Sigmoid colon (tissue), 4 donors: ENCODE measurements around the gene ERAL1.

Experiments used
- CTCF ChIP-seq, 4 experiments: fragments of 450-650 bp in 3 of 4; fragments of 200-600 bp in 1 of 4; IDR thresholded peaks; one replicate each; pipeline ENCODE4 v1.5.1; 2016 to 2019; ENCODE audit warnings: antibody characterized with exemption in 4 of 4, mild to moderate bottlenecking in 3 of 4, moderate library complexity in 2 of 4
- EP300 ChIP-seq, 4 donors: sonication (generic); formaldehyde crosslinking; IDR thresholded peaks; one replicate each; pipeline ENCODE4 v1.6.1; 2017; ENCODE audit warnings: antibody characterized with exemption in 4 of 4
- POLR2A ChIP-seq, 2 donors: fragments of 450-650 bp; IDR thresholded peaks; one replicate each; pipeline ENCODE4 v1.6.1; 2016; ENCODE audit warnings: antibody characterized with exemption in 2 of 2, mild to moderate bottlenecking in 2 of 2, moderate library complexity in 2 of 2
- POLR2AphosphoS5 ChIP-seq, 4 donors: sonication (generic); formaldehyde crosslinking; IDR thresholded peaks; one replicate each; pipeline ENCODE4 v1.6.1; 2017; ENCODE audit warnings: antibody characterized with exemption in 4 of 4

DNA sequence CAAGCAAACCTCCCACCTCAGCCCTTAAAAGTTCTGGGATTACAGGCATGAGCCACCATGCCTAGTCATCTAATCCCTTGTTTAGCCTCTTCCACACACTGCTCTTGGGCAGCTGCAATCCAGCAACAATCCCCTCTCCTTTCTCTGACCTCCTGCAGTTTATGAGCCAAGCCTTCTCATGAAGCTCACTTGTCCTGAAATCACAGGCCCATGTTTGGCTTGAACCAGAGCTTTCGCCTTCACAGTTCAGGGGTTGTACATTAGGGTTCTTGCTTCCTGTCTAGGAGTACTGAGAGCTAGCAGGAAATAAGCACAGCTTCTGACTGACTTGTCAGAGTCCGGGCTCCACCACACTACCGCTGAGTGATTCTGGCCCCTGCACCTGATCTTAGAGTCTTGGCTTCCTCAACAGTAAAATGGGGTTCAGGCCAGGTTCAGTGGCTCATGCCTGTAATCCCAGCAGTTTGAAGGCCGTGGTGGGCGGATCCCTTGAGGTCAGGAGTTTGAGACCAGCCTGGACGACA, 16.3 kb downstream of the ERAL1 start:
- TF ChIP-seq CTCF (IDR thresholded peaks at IDR 0.05) (no peak), POLR2A (IDR thresholded peaks at IDR 0.05) (no peak), POLR2AphosphoS5 (IDR thresholded peaks at IDR 0.05) (no peak), EP300 (IDR thresholded peaks at IDR 0.05) (no peak)
